Astrocyte of the cerebellum (primary cell): Measurements from ENCODE around the gene KCNG2.

Experiments
- DNase-seq: peaks from one replicate; pipeline ENCODE4 v3.0.0-alpha.2; 2011; ENCODE audit warnings: low read depth
- H3K4me3 ChIP-seq: 2 replicates; pipeline ENCODE4 v1.5.1; 2011; ENCODE audit warnings: mild to moderate bottlenecking, low read depth, low read length, moderate library complexity
- in situ Hi-C: cut with HindIII; loops from 2 replicates; pipeline ENCODE4 v1.10.0; 2017; ENCODE audit warnings: low sequenced_read_pairs
- TF ChIP-seq, protein P1 (sequence below): IDR thresholded peaks from 2 replicates; pipeline ENCODE4 v1.5.1; 2012; ENCODE audit warnings: low read length, low read depth, moderate library complexity, mild to moderate bottlenecking; ENCODE audit errors: missing control alignments

Gene KCNG2

DNA sequence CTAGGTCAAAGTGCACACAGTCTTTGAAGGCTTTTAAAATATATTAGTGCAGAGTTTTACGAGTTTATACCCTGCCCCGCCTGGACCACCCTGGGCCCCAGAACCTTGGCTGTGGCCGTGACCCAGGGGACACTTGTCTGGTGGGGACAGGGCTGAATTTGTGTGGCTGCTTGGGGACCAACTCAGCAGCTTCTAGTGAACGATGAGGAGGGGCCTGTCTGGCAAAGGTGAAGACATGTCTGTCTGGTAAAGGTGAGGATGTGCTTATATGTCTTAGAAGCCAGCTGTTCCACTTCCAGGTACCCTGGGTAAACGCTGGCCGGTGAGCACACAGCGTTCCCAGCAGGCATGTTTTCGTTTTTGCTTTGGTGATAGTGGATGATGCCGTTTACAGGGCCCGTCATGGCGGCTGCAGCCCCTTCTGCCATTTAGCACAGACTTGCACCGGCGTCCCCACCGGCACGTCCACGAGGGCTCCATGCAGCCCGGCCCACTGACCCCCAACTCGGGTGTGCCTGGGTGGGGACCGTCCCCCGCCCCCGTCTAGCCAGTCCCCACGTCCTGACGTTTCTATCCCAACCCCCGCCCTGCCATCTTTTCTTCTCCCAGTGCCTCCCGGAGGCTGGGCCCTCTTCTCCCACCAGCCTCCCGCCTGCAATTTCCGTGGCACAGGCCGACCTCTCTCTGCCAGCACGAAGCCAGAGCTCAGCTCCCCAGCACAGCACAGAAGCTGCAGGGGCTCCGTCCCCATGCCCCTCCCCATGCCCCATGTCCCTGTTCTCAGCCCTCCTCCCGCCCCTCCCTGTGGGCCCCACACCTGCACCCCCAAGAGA is 85.9 kb downstream of the KCNG2 start:
- TF ChIP-seq, protein P1, sequence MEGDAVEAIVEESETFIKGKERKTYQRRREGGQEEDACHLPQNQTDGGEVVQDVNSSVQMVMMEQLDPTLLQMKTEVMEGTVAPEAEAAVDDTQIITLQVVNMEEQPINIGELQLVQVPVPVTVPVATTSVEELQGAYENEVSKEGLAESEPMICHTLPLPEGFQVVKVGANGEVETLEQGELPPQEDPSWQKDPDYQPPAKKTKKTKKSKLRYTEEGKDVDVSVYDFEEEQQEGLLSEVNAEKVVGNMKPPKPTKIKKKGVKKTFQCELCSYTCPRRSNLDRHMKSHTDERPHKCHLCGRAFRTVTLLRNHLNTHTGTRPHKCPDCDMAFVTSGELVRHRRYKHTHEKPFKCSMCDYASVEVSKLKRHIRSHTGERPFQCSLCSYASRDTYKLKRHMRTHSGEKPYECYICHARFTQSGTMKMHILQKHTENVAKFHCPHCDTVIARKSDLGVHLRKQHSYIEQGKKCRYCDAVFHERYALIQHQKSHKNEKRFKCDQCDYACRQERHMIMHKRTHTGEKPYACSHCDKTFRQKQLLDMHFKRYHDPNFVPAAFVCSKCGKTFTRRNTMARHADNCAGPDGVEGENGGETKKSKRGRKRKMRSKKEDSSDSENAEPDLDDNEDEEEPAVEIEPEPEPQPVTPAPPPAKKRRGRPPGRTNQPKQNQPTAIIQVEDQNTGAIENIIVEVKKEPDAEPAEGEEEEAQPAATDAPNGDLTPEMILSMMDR: no peak
- H3K4me3 ChIP-seq: no peak overlapping the region
- in situ Hi-C loops: no loop called here
- no peak for DNase-seq

DNA sequence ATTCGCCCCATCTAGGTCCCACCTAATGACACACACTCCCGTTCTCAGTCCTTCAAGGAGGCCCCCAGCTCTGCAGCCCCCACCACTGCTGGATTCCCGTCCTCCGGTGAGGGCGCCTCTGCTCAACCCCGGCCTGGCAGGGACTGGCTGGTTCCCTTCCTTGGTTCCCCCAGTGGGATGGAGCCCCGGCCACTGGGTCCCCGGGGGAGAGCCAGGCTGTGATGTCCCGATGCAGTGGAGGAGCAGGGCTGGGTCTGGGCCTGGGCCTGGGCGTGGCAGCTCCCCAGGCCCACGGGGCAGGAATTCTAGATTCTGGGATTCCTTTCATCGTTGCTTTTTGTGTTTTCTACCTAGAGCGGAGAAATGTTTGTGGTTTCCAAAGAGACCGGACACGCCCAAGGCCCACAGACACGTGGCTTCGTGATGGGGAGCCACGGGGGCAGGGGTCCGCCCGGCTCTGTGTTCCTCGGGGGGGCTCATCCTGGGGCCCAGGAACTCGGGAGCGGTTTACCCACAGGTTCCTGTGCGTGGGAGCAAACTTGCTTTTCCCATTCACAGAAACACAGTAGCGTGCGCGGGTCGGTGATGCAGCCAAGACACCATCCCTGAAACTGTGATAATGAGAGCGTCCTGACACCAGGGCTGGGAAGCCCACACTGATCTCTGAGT is 86.7 kb downstream of the KCNG2 start:
- no peak for DNase-seq
- no peak overlapping the region for H3K4me3 ChIP-seq
- TF ChIP-seq, protein P1: no peak
- in situ Hi-C loops: no loop called here

DNA sequence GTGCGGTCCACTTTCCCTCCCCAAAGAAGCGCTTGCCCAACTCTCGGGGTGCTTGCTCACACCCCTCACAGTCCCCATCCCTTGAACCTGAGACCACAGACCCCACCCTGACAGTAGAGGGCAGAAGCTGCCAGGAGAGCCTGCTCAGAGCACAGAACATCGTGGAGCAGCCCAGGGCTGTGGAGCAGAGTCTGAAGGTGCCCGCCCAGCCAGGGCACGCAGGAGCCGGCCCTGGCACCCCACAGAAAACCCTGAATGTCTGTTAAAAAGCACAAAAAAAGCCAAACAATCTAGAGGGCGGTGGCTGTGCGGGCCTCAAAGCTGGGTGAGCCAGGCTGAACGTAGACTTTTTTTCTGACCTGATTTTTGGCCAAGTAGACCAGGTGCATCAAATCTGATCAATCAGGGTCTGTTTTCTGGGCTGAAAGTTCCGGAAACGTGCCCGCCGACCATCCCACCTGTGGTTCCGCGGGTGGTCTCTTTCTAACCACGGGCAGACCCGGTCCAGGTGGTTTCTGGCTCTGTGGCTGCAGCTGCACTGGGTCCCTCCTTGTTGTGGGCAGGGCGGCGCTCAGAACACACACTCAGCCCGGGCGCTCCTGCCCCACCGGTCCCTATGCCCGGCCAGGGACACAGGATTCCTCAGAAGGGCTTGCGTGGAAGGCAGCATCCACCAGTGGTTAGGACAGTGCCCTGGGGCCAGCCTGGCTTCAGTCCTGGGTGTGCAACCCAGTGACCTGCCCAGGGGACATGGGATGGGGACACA is 87.4 kb downstream of the KCNG2 start:
- H3K4me3 ChIP-seq: no peak overlapping the region
- in situ Hi-C loops: no loop called here
- DNase-seq: no peak
- TF ChIP-seq, protein P1: no peak

GRCh38 chr18:79887181-79888000 is 89.7 kb downstream of the KCNG2 start:
- TF ChIP-seq, protein P1: no peak
- no peak for DNase-seq
- in situ Hi-C loops: no loop called here
- H3K4me3 ChIP-seq: no peak overlapping the region

DNA sequence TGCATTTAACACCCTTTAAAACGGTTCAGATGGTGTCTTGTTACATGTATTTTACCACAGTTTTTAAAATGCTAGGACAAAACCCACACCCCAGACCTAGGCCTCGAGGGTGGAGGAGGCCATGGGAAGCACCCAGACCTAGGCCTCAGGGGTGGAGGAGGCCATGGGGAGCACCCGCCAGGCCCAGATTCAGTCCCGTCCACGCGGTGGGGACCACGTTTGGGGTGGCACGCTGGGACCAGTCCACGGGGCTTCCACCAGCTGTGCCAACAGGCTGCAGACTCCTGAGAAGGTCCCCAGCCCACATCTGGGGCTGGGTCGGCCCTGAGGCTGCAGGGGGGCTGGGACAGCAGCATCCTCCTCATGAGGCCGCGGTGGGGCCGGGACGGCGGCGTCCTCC is 90.3 kb downstream of the KCNG2 start:
- H3K4me3 ChIP-seq: no peak overlapping the region
- DNase-seq: no peak
- TF ChIP-seq, protein P1: no peak
- in situ Hi-C loops: no loop called here

GRCh38 chr18:79889569-79889968 is 91.8 kb downstream of the KCNG2 start:
- H3K4me3 ChIP-seq: no peak overlapping the region
- in situ Hi-C loops: no loop called here
- TF ChIP-seq, protein P1: no peak
- DNase-seq: no peak
